IMR-90 (cell line): ENCODE data around the gene ARL10. TPM values are rescaled to one million over a fixed set of nuclear protein-coding genes. Genes with fewer than 3 reads are reported as not detected.

Source experiments
- ATAC-seq: fragments of 200-7000 bp; cut with Tn5 transposase; 2 replicates; pipeline ENCODE4 v1.9.1; 2020; ENCODE audit warnings: low read depth, mild to moderate bottlenecking, moderate library complexity
- BruUV-seq: library from RNA; stranded (reverse); fragments of 400-500 nt; replicated peaks from 2 replicates; lab custom pipeline; 2021; lab: Mats Ljungman, UMichigan
- CTCF ChIA-PET: fragments of 300-600 bp; formaldehyde crosslinking; extraction: SDS; loops from one replicate; lab custom pipeline; 2021; ENCODE audit warnings: antibody characterized with exemption; lab: Yijun Ruan, JAX
- POLR2A ChIA-PET: fragments of 300-600 bp; sonication (Branson Sonifier 250); formaldehyde crosslinking; loops from one replicate; lab custom pipeline; 2022; ENCODE audit warnings: antibody characterized with exemption; ENCODE audit not compliant: unreplicated experiment; lab: Charles Lee
- DNase-seq: peaks from one replicate; pipeline ENCODE4 v3.0.0; 2013
- H2AFZ ChIP-seq: replicated peaks from 2 replicates; pipeline ENCODE3; 2013; ENCODE audit warnings: low read length, mild to moderate bottlenecking; ENCODE audit not compliant: poor library complexity
- H2AK5ac ChIP-seq: 2 replicates; pipeline ENCODE4 v1.6.1; 2013; ENCODE audit warnings: low read depth, low read length, inconsistent platforms
- H2AK9ac ChIP-seq: replicated peaks from 2 replicates; pipeline ENCODE3; 2013; ENCODE audit warnings: mild to moderate bottlenecking, low read depth, low read length, moderate library complexity; ENCODE audit not compliant: poor library complexity
- H2BK120ac ChIP-seq: 2 replicates; pipeline ENCODE4 v1.6.1; 2013; ENCODE audit warnings: low read depth, low read length, inconsistent platforms
- H2BK15ac ChIP-seq: 3 replicates; pipeline ENCODE4 v1.6.1; 2013; ENCODE audit warnings: low read depth, low read length, inconsistent platforms
- H2BK20ac ChIP-seq: 2 replicates; pipeline ENCODE4 v1.6.1; 2013; ENCODE audit warnings: low read depth, mild to moderate bottlenecking, inconsistent platforms, low read length, moderate library complexity
- H2BK5ac ChIP-seq: 2 replicates; pipeline ENCODE4 v1.6.1; 2013; ENCODE audit warnings: mild to moderate bottlenecking, low read depth, low read length, inconsistent platforms; ENCODE audit not compliant: poor library complexity, severe bottlenecking
- H3K14ac ChIP-seq: replicated peaks from 2 replicates; pipeline ENCODE4 v1.6.1; 2013; ENCODE audit warnings: low read depth, low read length, inconsistent platforms
- H3K18ac ChIP-seq: 2 replicates; pipeline ENCODE4 v1.6.1; 2013; ENCODE audit warnings: low read depth, low read length, control low read depth
- H3K23ac ChIP-seq: 2 replicates; pipeline ENCODE4 v1.6.1; 2013; ENCODE audit warnings: low read depth, low read length, inconsistent platforms
- H3K27ac ChIP-seq: 2 replicates; pipeline ENCODE4 v1.5.1; 2013; ENCODE audit warnings: mild to moderate bottlenecking, control low read depth, low read length; ENCODE audit not compliant: insufficient read depth
- H3K27me3 ChIP-seq: 2 replicates; pipeline ENCODE4 v1.6.1; 2013; ENCODE audit warnings: low read length; ENCODE audit not compliant: control insufficient read depth, insufficient read depth
- H3K36me3 ChIP-seq: 2 replicates; pipeline ENCODE4 v1.6.1; 2013; ENCODE audit warnings: low read length, mixed read lengths; ENCODE audit not compliant: control insufficient read depth, insufficient read depth
- H3K4ac ChIP-seq: 2 replicates; pipeline ENCODE4 v1.6.1; 2013; ENCODE audit warnings: low read depth, low read length, inconsistent platforms
- H3K4me1 ChIP-seq: 2 replicates; pipeline ENCODE4 v1.6.1; 2013; ENCODE audit warnings: low read length, mixed read lengths; ENCODE audit not compliant: control insufficient read depth, insufficient read depth
- H3K4me2 ChIP-seq: 2 replicates; pipeline ENCODE4 v1.6.1; 2013; ENCODE audit warnings: low read depth, mild to moderate bottlenecking, control low read depth, low read length, moderate library complexity
- H3K4me3 ChIP-seq: 2 replicates; pipeline ENCODE4 v1.5.1; 2013; ENCODE audit warnings: low read depth, mild to moderate bottlenecking, control low read depth, low read length, moderate library complexity; ENCODE audit not compliant: insufficient read depth
- H3K56ac ChIP-seq: 2 replicates; pipeline ENCODE4 v1.6.1; 2013; ENCODE audit warnings: low read length, inconsistent platforms; ENCODE audit not compliant: insufficient read depth; ENCODE audit errors: extremely low read depth
- H3K79me1 ChIP-seq, 2 experiments: 2 replicates each; pipeline ENCODE4 v1.6.1; 2013; ENCODE audit warnings: low read length in 2 of 2, inconsistent platforms in 1 of 2, low read depth in 1 of 2
- H3K9ac ChIP-seq: 2 replicates; pipeline ENCODE4 v1.6.1; 2013; ENCODE audit warnings: low read depth, low read length, control low read depth
- H3K9me1 ChIP-seq: 2 replicates; pipeline ENCODE4 v1.6.1; 2013; ENCODE audit warnings: low read length, inconsistent platforms; ENCODE audit not compliant: insufficient read depth
- H3K9me3 ChIP-seq: 2 replicates; pipeline ENCODE4 v1.6.1; 2013; ENCODE audit warnings: low read length; ENCODE audit not compliant: control insufficient read depth, insufficient read depth
- H4K20me1 ChIP-seq: 2 replicates; pipeline ENCODE4 v1.6.1; 2013; ENCODE audit warnings: low read length, inconsistent platforms; ENCODE audit not compliant: insufficient read depth
- H4K5ac ChIP-seq: 2 replicates; pipeline ENCODE4 v1.6.1; 2013; ENCODE audit warnings: mild to moderate bottlenecking, low read depth, low read length, control low read depth
- H4K8ac ChIP-seq, 2 experiments: 2 replicates each; pipeline ENCODE4 v1.6.1; 2013; ENCODE audit warnings: low read depth in 2 of 2, low read length in 2 of 2, control low read depth in 1 of 2, inconsistent platforms in 1 of 2
- H4K91ac ChIP-seq: 2 replicates; pipeline ENCODE4 v1.6.1; 2013; ENCODE audit warnings: low read depth, low read length, inconsistent platforms; ENCODE audit not compliant: insufficient read depth
- CTCF ChIP-seq: conservative IDR thresholded peaks from 2 replicates; pipeline ENCODE4 v1.5.1; 2012; ENCODE audit warnings: mild to moderate bottlenecking, low read depth, low read length, improper control_type of control experiment
- FOS ChIP-seq: fragments of 150-350 bp; IDR thresholded peaks from 2 replicates; pipeline ENCODE4 v1.6.1; 2016; ENCODE audit warnings: low read depth, low read length
- MAFK ChIP-seq: IDR thresholded peaks from 2 replicates; pipeline ENCODE4 v1.6.1; 2012; ENCODE audit warnings: low read depth, low read length, improper control_type of control experiment
- MAZ ChIP-seq: IDR thresholded peaks from 2 replicates; pipeline ENCODE4 v1.6.1; 2012; ENCODE audit warnings: low read depth, mild to moderate bottlenecking, low read length, improper control_type of control experiment, moderate library complexity, borderline replicate concordance
- NFE2L2 ChIP-seq: fragments of 150-350 bp; IDR thresholded peaks from 2 replicates; pipeline ENCODE4 v1.6.1; 2016; ENCODE audit warnings: low read depth, mild to moderate bottlenecking, low read length
- POLR2A ChIP-seq: IDR thresholded peaks from 2 replicates; pipeline ENCODE4 v1.6.1; 2012; ENCODE audit warnings: mild to moderate bottlenecking, low read depth, low read length
- RAD21 ChIP-seq: IDR thresholded peaks from 2 replicates; pipeline ENCODE4 v1.6.1; 2012; ENCODE audit warnings: low read length, improper control_type of control experiment
- RCOR1 ChIP-seq: IDR thresholded peaks from 2 replicates; pipeline ENCODE4 v1.6.1; 2012; ENCODE audit warnings: mild to moderate bottlenecking, low read length, improper control_type of control experiment; ENCODE audit not compliant: insufficient replicate concordance
- RFX5 ChIP-seq: IDR thresholded peaks from 2 replicates; pipeline ENCODE4 v1.8.0; 2012; ENCODE audit warnings: low read depth, mild to moderate bottlenecking, low read length, moderate library complexity
- USF2 ChIP-seq: fragments of 150-350 bp; IDR thresholded peaks from 2 replicates; pipeline ENCODE4 v1.6.1; 2017; ENCODE audit warnings: mild to moderate bottlenecking, antibody characterized with exemption, low read length, low read depth
- WGBS, 2 experiments: methylation state at CpG; one replicate each; pipeline versions ENCODE4 v1.1.5 to v1.1.7; 2013; ENCODE audit warnings: missing lambda C conversion rate in 2 of 2; ENCODE audit not compliant: insufficient read length in 1 of 2; ENCODE audit errors: extremely low coverage in 2 of 2; 5-methylcytosine and 5-hydroxymethylcytosine counted together
- dilution Hi-C: fragments of 300-500 bp; cut with HindIII; formaldehyde crosslinking; loops from one replicate; pipeline ENCODE4 v1.14.3; 2018; ENCODE audit warnings: low sequenced_read_pairs; ENCODE audit not compliant: unreplicated experiment
- in situ Hi-C: fragments of 300-500 bp; cut with MboI; formaldehyde crosslinking; loops from 3 replicates; pipeline ENCODE4 v1.14.3; 2019; ENCODE audit warnings: low sequenced_read_pairs, inconsistent platforms, mixed read lengths
- intact Hi-C: fragments of 100-400 bp; cut with micrococcal nuclease; formaldehyde crosslinking; loops from 2 replicates; pipeline ENCODE4 v1.10.0; 2022
- polyA plus RNA-seq, 3 experiments: library from polyadenylated mRNA; depleted of rRNA; stranded (reverse); fragments of >200 nt; gene quantifications; 2 replicates each; pipeline ENCODE4 v1.2.3, GENCODE V29; 2012; ENCODE audit warnings: low replicate concordance in 1 of 3
- total RNA-seq: library from RNA; depleted of rRNA; stranded (reverse); fragments of >200 nt; gene quantifications from 2 replicates; pipeline ENCODE4 v1.2.3, GENCODE V29; 2012

Gene ARL10
- total and polyA plus RNA-seq, 2 of the 4 experiments (the other 2 are of a cell fraction), result 3.6 to 6.0 TPM

- no TSS peak for BruUV-seq
- Histone ChIP-seq H3K4me3 (no peak overlapping the region), H3K9ac (no peak overlapping the region), H3K23ac (no peak overlapping the region), H4K8ac (no peak overlapping the region), H2BK120ac (no peak overlapping the region), H3K56ac (no peak overlapping the region), H3K9me3 (no peaks in the 10 kb centered on the region), H4K20me1 (peaks cover 6% of the 10 kb centered on the region), H3K27me3 (no peaks in the 10 kb centered on the region), H2BK5ac (no peak overlapping the region), H3K79me1 (peaks cover 16 to 19% of the 10 kb centered on the region in 2 experiments), H3K36me3 (peaks cover 29% of the 10 kb centered on the region), H2BK15ac (no peak overlapping the region), H3K27ac (no peak overlapping the region), H3K14ac (no peak overlapping the region), H2BK20ac (no peak overlapping the region), H3K4me2 (no peak overlapping the region), H4K91ac (no peak overlapping the region), H3K18ac (no peak overlapping the region), H3K4ac (no peak overlapping the region), H3K4me1 (no peaks in the 10 kb centered on the region), H4K5ac (no peak overlapping the region), H2AFZ (no peak overlapping the region), H3K9me1 (peaks cover under 1% of the 10 kb centered on the region; the same call in 1 of the 2 replicates), H2AK5ac (no peak overlapping the region), H2AK9ac (peak overlapping the region; percentile 9)
- TF ChIP-seq MAZ (no peak), RFX5 (no peak), NFE2L2 (no peak), USF2 (no peak), CTCF (no peak), RAD21 (no peak), RCOR1 (no peak), MAFK (no peak), POLR2A (no peak), FOS (no peak)
- dilution Hi-C loops (no loop called here), intact Hi-C loops (no loop called here), in situ Hi-C loops (no loop called here)
- POLR2A ChIA-PET, result interaction anchor here (0.6 kb wide), 1 partner anchor 18 kb away, joined by 5 read pairs; the partner anchor contains the start of gene NOP16
- CTCF ChIA-PET, result no interaction called here
- WGBS, 2 experiments, result 91% methylated on average over 5 of the region's 20 CpGs; no CpG with 5 or more reads in 1 of the 2 experiments
- no peak for DNase-seq
- ATAC-seq, result no peak; the same call in 1 of the 2 replicates
Observed at GRCh38 chr5:176405656-176406435, 40.6 kb downstream of the ARL10 start.
